Activated gamma-delta T cell treated with anti-CD3 and anti-CD28 coated beads, Interleukin-2, amount 50 U/mL, for 16 hours (primary cell): Measurements from ENCODE around the gene PTPRN2.
"Not testable (repeated sequence)": the region's sequence is repeated elsewhere in the genome, so short reads cannot be mapped to it uniquely, and the experiment has no call there.

Source experiments
- DNase-seq: peaks from one replicate; pipeline ENCODE4 v3.0.0-alpha.2; 2020; ENCODE audit warnings: low read depth

PTPRN2 gene

DNA sequence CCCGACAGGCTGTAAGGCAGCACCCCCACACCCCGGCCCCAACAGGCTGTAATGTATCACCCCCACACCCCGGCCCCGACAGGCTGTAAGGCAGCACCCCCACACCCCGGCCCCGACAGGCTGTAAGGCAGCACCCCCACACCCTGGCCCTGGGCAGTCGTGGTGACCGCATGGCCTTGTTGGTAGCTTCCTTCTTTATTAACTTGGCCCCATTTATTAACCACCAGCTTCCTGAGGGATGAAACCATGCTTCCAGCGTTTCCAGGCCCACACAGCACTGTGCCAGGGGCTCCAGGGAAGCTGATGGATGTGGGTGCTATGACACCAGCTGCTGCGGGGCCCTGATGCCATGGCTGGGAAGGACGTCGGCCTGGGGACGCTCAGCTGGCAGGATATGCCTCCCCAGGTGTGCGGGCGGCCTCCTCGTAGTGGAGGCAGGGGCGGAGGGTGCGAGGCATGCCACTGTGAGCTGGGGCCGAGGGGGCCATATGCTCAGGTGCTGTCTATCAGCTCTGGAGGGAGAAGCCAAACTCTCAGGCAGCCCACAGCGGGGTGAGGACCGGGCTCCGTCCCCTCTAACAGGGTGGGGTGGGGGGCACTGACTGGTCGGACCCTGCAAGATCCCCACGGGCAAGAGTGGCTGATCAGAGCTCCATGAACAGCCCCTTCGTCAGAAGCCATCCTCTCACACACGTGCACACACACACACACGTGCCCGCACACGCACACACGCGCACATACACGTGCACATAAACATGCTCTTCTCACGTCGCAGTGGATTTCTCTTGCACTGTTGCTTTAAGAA lies 311.0 kb downstream of the PTPRN2 start:
- no peak for DNase-seq

DNA sequence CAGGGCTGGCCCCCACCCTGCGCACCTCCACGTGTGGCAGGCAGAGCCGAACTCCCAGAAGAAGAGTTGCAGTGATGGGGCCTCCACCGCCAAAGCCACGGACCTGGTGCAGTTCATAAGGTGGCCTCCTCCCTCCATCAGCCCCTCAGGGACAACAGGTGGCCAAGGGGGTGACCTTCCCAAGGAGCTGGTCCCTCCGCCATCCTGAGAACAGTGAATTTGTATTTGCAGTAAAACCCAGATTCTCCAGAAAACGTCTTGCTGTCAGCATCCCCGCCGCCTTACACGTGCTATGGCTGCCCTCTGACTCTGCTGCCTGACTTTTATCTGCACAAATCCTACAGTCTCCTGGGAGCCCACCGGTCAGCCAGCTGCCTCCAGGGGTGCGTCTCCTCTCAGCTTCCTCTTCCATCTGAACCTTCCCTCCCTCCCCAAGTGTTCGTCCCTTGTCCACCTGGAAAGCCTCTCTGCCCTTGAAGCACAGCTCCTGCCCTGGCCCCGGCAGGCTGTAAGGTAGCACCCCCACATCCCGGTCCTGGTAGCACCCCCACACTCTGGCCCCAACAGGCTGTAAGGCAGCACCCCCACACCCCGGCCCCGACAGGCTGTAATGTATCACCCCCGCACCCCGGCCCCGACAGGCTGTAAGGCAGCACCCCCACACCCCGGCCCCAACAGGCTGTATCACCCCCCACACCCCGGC lies 311.8 kb downstream of the PTPRN2 start:
- no peak for DNase-seq

DNA sequence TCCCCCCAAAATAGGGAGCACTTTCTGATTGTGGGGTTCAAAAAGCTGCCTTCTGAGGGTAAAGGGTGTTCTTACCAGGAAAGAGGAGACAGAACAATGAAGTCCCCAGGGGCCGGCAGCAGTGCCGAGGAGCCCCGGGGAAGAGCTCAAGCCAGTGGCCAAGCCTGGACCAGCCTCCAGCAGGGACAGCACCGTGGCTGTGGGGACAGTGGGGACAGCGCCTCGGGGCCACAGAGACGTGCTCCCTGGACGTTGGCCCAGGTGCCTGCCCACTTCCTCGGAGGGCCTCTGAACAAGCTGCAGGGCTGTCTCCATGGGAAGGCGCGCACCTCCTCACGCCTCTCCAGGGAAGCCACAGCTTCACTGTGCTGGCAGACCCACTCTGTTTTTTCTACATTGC lies 312.6 kb downstream of the PTPRN2 start:
- no peak for DNase-seq

DNA sequence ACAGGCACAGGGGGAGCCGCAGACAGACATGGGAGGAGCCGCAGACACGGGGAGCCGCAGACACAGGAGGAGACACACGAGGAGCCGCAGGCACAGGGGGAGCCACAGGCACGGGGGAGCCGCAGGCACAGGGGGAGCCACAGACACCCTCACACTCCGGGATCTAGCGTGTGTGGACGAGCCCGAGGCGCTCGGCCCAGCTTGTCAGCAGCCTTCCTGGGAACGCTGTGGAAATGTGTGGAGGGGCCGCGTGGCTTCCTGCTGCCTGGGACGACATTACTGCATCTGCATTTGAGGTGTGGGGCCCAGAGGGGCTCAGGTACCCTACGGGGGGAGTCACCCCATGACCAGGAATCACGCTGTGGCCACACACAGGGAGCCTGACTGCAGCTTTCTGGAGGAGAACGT lies 313.2 kb downstream of the PTPRN2 start:
- DNase-seq, result no peak

DNA sequence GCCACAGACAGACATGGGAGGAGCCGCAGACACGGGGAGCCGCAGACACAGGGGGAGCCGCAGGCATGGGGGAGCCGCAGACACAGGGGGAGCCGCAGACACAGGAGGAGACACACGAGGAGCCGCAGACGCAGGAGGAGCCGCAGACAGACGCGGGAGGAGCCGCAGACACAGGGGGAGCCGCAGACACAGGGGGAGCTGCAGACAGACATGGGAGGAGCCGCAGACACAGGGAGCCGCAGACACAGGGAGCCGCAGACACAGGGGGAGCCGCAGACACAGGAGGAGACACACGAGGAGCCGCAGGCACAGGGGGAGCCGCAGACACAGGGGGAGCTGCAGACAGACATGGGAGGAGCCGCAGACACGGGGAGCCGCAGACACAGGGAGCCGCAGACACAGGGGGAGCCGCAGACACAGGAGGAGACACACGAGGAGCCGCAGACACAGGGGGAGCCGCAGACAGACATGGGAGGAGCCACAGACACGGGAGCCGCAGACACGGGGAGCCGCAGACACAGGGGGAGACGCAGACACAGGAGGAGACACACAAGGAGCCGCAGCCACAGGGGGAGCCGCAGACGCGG lies 313.8 kb downstream of the PTPRN2 start:
- DNase-seq, result not testable (repeated sequence)

DNA sequence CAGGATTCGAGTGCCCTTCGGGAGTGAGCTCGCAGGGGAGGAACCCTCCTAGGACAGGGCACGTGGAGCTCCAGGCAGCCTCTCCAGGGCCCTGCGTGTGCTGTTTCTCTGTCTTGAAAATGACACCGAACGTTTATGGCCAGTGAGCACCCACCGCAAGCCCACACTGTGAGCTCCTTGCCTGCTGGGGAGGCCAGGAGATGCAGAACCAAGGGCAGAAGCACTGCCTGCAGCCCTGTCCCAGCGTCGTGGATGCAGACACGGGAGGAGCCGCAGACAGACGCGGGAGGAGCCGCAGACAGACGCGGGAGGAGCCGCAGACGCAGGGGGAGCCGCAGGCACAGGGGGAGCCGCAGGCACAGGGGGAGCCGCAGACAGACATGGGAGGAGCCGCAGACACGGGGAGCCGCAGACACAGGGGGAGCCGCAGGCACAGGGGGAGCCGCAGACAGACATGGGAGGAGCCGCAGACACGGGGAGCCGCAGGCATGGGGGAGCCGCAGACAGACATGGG lies 314.4 kb downstream of the PTPRN2 start:
- DNase-seq, result no peak

DNA sequence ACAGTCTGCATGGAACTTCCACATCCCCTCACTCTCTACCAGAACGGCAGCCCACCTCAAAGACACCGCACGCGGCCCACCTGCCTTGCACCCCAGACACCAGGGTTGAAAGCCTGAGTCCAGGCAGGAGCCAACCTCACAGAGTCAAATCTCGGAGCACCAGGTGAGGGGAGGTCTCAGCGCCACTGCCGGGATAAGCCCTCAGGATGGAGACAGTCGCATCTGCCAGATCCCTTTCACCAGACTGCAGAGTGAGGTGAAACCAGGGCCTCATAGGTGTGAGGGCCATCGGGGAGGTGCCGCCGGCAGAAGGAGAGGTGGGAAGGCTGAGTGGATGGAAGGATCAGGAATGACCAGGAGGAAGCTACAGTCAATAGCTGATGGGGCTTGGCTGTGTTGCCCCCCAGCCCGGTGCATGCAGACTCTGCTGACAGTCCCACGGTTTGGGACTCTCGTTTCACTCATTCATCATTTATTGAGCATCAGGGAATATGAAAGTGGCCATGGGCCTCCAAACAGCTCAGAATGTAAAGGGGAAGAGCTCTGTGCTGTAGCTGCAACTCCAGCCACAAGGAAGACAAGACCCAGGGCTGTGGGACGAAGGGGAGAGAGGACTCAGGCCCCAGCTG lies 315.0 kb downstream of the PTPRN2 start:
- no peak for DNase-seq

DNA sequence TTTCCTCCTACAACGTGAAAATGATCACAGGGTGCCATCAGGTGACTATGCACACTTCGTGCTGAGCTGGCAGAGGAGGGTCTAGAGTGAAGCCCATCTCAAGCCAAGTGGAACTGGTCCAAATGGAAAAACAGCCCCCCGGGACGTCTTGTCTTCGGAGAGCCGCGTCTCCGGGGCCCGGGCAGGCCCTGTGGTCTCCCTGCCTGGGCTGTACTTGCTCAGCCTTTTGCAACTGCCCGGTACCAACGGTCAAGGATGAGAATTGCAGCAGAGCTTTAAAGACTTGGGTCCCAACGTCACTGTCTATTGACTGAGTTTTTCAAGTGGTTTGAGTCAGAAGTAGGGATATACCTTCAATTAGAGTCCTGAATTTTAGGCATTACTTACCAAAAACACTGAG lies 315.5 kb downstream of the PTPRN2 start:
- no peak for DNase-seq

DNA sequence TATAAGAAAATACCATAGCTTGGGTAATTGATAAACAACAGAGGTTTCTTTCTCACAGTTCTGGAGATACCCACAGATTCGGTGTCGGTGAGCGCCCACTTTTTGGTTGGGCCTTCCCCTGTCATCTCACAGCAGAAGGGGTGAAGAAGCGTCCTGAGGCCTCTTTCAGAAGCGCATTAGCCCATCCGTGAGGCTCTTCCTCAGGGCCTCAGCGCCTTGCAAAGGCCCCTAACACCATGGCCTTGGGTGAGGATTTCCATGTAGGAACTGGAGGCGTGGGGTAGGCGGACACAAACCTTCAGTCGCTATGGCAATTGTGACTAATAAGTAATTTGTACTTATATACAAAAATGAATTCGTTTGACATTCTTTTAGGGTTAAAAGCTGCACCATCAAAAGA lies 316.0 kb downstream of the PTPRN2 start:
- no peak for DNase-seq

DNA sequence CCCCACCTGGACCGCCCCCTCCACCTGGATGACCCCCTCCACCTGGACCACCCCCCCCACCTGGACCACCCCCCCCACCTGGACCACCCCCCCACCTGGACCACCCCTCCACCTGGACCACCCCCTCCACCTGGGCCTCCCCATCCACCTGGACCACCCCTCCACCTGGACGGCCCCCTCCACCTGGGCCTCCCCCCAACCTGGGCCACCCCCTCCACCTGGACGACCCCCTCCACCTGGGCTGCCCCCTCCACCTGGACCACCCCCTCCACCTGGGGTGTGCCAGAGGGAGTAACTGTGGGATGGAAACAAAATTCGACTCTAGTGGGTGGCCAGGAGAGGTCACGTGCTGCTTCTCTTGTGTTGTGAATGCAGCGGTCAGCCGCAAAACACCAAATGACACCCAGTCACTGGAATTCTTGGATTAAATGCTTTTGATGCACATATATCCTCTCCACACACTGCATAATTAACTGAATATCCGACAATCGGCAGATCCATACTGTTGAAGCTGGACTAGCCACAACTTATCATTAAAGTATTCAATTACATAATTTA lies 316.7 kb downstream of the PTPRN2 start:
- no peak for DNase-seq

DNA sequence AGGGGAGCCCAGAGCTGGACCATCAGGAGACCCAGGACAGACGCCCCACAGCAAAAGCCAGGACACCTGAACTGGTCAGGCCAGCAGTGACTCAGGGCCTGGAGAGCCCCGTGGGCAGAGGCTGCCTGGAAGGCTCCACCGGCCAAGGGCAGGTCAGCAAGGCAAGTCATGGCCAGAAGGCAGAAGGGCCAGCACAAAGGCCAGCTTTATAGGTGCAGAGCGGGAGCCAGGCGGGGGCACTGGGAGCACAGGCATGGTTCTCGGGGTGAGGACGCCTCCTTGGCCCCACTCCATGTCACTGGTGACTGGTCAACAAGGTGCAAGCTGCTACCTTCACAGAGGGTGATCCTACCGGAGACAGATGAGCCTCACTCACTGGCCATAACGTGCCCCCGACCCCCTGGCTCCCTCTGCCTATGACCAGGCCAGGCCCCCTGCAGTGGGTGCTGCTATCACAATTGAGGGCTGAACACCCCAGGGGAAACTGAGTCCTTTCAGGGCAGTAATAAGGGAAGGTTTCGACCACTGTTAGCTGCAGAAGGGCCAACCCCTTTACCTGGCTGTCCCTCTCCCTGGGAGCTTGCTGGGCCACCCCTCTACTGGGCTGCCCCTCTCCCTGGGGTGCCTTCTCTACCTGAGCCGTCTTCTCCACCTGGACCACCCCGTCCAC lies 317.4 kb downstream of the PTPRN2 start:
- DNase-seq, result no peak

DNA sequence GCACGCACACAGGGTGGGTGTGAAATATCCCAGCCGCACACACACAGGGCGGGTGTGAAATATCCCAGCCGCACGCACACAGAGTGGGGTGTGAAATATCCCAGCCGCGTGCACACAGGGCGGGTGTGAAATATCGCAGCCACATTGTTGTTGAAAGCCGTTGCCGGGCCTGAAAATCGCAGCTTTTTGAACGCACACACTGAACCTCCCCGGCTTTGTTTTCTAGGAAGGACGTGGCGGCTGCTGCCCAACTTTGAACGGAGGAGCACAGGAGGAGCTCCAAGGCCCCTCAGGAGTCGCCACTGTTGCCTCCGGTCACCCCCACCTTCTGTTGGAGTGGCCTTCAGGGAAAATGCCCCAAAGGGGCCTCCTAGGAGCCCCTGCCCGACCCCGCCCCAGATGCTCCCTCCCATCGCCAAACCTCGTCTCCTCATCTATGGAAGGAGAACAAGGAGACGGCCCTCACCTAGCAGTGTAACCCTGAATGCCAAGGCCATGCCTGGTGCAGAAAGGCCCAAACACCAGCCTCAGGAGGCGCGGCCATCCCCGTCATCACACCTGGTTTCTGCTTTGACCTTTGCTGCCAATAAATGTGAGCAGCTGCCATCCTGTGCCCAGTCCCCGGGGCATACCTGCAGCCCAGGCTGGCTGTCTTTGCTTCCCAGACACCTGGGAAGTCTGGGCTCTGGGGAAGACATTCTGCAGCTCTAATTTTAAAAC lies 318.6 kb downstream of the PTPRN2 start:
- no peak for DNase-seq

DNA sequence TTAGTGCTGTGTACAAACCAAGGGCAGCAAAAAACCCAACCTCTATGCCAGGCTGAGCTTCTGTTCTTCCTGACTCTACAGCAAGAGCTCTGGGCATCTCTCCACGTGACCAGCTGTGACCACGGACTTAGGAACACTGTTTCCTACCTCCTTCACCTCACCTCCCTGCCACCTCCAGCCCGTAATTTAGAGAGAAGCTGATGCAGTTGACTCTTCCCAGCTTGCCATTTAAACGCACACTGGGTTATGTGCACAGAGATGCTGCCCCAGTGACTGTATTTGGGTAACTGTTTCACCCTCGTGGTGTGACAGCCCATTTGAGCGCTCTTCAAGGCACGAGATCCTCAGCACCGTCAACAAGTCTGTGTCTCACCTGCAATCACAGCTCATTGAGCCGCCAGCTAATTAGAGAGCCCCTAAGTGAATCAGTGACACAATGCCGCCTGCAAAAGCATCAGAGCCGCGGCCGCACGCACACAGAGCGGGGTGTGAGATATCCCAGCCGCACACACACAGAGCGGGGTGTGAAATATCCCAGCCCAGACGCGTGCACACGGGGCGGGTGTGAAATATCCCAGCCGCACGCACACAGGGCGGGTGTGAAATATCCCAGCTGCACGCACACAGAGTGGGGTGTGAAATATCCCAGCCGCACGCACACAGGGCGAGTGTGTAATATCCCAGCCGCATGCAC lies 319.7 kb downstream of the PTPRN2 start:
- no peak for DNase-seq

DNA sequence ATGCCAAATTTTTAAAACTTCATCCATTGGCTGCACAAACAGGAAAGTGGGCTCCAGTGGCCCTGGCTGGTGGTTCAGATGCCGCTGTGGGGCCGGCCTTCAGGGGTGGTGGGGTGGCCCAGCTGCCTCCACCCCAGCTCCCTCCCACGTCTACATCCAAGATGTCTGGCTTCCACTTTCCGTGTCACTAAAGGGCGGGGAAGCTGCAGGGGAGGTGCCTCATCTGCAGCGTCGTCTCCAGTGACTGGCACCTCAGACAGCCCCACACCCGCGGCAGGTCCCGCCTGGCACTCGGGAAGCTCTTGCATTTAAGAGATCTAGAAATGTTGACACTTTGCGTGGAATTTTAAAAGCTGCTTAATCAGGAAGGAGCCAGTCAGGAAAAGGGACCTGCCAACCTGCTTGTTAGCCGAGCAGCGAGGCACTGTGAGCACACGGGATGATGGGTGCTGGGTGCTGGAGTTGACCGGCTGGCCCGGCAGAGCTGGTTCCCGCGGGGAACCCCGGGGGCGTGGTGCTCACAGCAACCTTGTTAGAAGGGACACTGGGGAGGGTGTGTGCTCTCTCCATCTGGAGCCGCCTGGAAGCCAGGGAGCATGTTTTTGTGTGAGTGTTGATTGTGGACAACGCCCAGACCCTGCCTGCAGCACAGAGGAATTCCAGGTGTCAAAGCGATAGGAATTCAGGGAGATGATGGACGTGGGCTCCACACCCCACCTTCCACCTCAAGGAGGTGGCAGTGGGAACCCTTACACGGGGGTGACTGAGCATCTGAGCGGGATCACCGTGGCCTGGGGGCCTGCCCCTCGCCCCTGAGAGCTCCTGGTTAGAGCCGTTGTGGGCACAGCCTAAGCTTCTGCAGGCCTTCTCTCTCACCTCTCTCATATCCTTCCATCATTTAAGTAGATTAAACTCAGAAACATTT lies 320.5 kb downstream of the PTPRN2 start:
- no peak for DNase-seq

DNA sequence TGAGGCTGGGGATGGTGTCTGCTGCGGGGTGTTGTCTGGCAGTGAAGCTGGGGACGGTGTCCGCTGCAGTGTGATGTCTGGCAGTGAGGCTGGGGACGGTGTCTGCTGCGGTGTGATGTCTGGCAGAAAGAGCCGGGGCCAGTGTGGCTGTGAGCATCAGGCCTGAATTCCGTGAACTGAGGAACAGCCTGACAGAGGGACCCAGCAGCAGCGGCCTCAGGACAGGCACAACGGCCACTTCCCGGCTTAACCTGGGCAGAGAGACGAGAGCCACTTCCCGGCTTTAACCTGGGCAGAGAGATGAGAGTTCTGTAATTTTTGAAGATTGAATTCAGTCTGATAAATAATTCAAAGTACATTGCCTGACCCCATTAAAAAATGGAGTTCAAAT lies 321.2 kb downstream of the PTPRN2 start:
- no peak for DNase-seq

DNA sequence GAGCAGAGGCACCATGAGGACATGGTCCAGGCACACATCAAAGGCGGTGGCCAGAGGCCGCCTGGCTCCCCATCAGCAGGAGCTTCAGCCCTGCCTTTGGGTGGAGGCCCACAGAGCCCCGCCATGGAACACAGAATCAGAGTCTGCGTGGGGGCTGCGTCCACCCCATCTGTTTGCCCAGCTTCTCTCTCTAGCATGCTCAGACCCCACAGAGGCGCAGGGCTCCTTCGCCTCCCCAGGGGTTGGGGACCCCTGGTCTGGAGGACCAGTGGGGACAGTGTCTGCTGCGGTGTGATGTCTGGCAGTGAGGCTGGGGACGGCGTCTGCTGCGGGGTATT lies 321.9 kb downstream of the PTPRN2 start:
- no peak for DNase-seq

DNA sequence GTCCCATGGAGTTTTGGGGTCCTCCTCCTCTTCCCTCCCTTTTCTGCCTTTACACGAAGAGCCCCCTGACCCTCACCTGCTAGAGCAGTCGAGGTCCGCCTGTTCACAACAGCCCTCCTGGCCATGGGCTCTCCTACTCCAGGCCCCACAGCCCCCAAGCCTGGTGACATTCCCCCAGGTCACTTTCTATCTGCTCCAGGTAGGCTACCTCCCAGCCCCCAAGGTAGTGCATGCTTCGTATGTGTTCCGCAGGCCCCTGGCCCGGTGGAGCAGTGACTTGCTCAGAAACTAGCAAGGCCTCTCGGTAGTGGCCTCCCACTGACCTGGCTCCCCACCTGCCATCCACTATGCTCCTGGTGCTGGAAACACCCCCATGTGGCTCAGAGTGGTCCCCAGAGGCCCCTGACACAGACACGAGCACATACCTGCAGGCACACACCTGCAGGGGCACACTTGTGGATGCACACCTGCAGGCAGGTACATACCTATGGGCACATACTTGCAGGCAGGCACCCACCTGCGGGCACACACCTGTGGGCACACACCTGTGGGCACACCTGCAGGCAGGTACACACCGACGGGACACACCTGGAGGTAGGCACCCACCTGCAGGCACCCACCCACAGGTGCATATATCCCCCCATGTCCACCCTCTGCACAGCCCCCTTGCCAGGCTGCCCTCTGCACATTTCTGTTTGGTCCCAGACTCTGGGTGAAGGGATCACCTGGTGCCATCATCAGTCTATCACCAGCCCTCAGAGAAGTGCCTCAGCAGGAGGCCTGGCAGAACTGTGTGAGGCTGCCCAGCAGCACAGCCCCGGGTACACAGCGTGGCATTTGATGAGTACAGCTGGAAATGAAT lies 322.5 kb downstream of the PTPRN2 start:
- no peak for DNase-seq

DNA sequence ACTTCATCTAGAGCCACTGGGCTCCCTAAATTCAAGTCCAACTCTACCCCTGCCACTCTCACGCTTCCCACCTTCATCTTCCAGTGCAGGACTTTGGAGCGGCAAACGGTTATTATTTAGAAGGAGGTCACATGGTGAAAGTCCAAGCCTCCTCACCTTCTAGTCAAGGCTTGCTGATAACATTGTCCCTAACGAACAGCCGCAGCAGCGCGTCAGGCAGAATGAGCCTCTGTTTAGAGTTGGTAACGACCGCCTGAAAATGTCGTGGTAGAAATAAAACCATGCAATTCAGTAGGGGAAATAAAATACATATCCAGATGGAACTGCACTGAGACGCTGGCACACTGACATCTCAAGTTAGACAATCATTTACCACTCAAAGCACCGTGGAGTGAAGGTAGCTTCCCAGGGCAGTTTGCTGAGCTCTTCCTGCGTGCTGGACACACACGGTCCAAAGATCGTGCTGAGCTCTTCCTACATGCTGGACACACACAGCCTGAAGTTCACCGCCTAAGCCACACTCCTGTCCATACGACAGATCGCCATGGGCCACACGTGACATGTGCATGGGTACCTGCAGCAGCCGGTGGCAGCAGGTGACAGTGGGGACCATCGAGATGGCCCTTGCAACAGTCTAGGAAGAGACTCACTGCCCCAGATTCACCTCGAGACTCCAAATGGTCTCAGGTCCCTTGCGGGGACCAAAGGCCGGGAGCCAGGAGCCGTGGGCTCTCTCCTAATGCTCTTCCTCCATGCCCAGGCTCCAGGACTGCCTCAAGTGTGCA lies 323.5 kb downstream of the PTPRN2 start:
- no peak for DNase-seq
